IMR-90 (cell line): ENCODE data around the gene TMEFF1. TPM values are rescaled to one million over a fixed set of nuclear protein-coding genes. Genes with fewer than 3 reads are reported as not detected.

ENCODE experiments used
- ATAC-seq: fragments of 200-7000 bp; cut with Tn5 transposase; 2 replicates; pipeline ENCODE4 v1.9.1; 2020; ENCODE audit warnings: low read depth, mild to moderate bottlenecking, moderate library complexity
- BruUV-seq: library from RNA; stranded (reverse); fragments of 400-500 nt; replicated peaks from 2 replicates; lab custom pipeline; 2021; lab: Mats Ljungman, UMichigan
- CTCF ChIA-PET: fragments of 300-600 bp; formaldehyde crosslinking; extraction: SDS; loops from one replicate; lab custom pipeline; 2021; ENCODE audit warnings: antibody characterized with exemption; lab: Yijun Ruan, JAX
- POLR2A ChIA-PET: fragments of 300-600 bp; sonication (Branson Sonifier 250); formaldehyde crosslinking; loops from one replicate; lab custom pipeline; 2022; ENCODE audit warnings: antibody characterized with exemption; ENCODE audit not compliant: unreplicated experiment; lab: Charles Lee
- DNase-seq: peaks from one replicate; pipeline ENCODE4 v3.0.0; 2013
- H2AFZ ChIP-seq: replicated peaks from 2 replicates; pipeline ENCODE3; 2013; ENCODE audit warnings: low read length, mild to moderate bottlenecking; ENCODE audit not compliant: poor library complexity
- H2AK5ac ChIP-seq: 2 replicates; pipeline ENCODE4 v1.6.1; 2013; ENCODE audit warnings: low read depth, low read length, inconsistent platforms
- H2AK9ac ChIP-seq: replicated peaks from 2 replicates; pipeline ENCODE3; 2013; ENCODE audit warnings: mild to moderate bottlenecking, low read depth, low read length, moderate library complexity; ENCODE audit not compliant: poor library complexity
- H2BK120ac ChIP-seq: 2 replicates; pipeline ENCODE4 v1.6.1; 2013; ENCODE audit warnings: low read depth, low read length, inconsistent platforms
- H2BK15ac ChIP-seq: 3 replicates; pipeline ENCODE4 v1.6.1; 2013; ENCODE audit warnings: low read depth, low read length, inconsistent platforms
- H2BK20ac ChIP-seq: 2 replicates; pipeline ENCODE4 v1.6.1; 2013; ENCODE audit warnings: low read depth, mild to moderate bottlenecking, inconsistent platforms, low read length, moderate library complexity
- H2BK5ac ChIP-seq: 2 replicates; pipeline ENCODE4 v1.6.1; 2013; ENCODE audit warnings: mild to moderate bottlenecking, low read depth, low read length, inconsistent platforms; ENCODE audit not compliant: poor library complexity, severe bottlenecking
- H3K14ac ChIP-seq: replicated peaks from 2 replicates; pipeline ENCODE4 v1.6.1; 2013; ENCODE audit warnings: low read depth, low read length, inconsistent platforms
- H3K18ac ChIP-seq: 2 replicates; pipeline ENCODE4 v1.6.1; 2013; ENCODE audit warnings: low read depth, low read length, control low read depth
- H3K23ac ChIP-seq: 2 replicates; pipeline ENCODE4 v1.6.1; 2013; ENCODE audit warnings: low read depth, low read length, inconsistent platforms
- H3K27ac ChIP-seq: 2 replicates; pipeline ENCODE4 v1.5.1; 2013; ENCODE audit warnings: mild to moderate bottlenecking, control low read depth, low read length; ENCODE audit not compliant: insufficient read depth
- H3K27me3 ChIP-seq: 2 replicates; pipeline ENCODE4 v1.6.1; 2013; ENCODE audit warnings: low read length; ENCODE audit not compliant: control insufficient read depth, insufficient read depth
- H3K36me3 ChIP-seq: 2 replicates; pipeline ENCODE4 v1.6.1; 2013; ENCODE audit warnings: low read length, mixed read lengths; ENCODE audit not compliant: control insufficient read depth, insufficient read depth
- H3K4ac ChIP-seq: 2 replicates; pipeline ENCODE4 v1.6.1; 2013; ENCODE audit warnings: low read depth, low read length, inconsistent platforms
- H3K4me1 ChIP-seq: 2 replicates; pipeline ENCODE4 v1.6.1; 2013; ENCODE audit warnings: low read length, mixed read lengths; ENCODE audit not compliant: control insufficient read depth, insufficient read depth
- H3K4me2 ChIP-seq: 2 replicates; pipeline ENCODE4 v1.6.1; 2013; ENCODE audit warnings: low read depth, mild to moderate bottlenecking, control low read depth, low read length, moderate library complexity
- H3K4me3 ChIP-seq: 2 replicates; pipeline ENCODE4 v1.5.1; 2013; ENCODE audit warnings: low read depth, mild to moderate bottlenecking, control low read depth, low read length, moderate library complexity; ENCODE audit not compliant: insufficient read depth
- H3K56ac ChIP-seq: 2 replicates; pipeline ENCODE4 v1.6.1; 2013; ENCODE audit warnings: low read length, inconsistent platforms; ENCODE audit not compliant: insufficient read depth; ENCODE audit errors: extremely low read depth
- H3K79me1 ChIP-seq, 2 experiments: 2 replicates each; pipeline ENCODE4 v1.6.1; 2013; ENCODE audit warnings: low read length in 2 of 2, inconsistent platforms in 1 of 2, low read depth in 1 of 2
- H3K9ac ChIP-seq: 2 replicates; pipeline ENCODE4 v1.6.1; 2013; ENCODE audit warnings: low read depth, low read length, control low read depth
- H3K9me1 ChIP-seq: 2 replicates; pipeline ENCODE4 v1.6.1; 2013; ENCODE audit warnings: low read length, inconsistent platforms; ENCODE audit not compliant: insufficient read depth
- H3K9me3 ChIP-seq: 2 replicates; pipeline ENCODE4 v1.6.1; 2013; ENCODE audit warnings: low read length; ENCODE audit not compliant: control insufficient read depth, insufficient read depth
- H4K20me1 ChIP-seq: 2 replicates; pipeline ENCODE4 v1.6.1; 2013; ENCODE audit warnings: low read length, inconsistent platforms; ENCODE audit not compliant: insufficient read depth
- H4K5ac ChIP-seq: 2 replicates; pipeline ENCODE4 v1.6.1; 2013; ENCODE audit warnings: mild to moderate bottlenecking, low read depth, low read length, control low read depth
- H4K8ac ChIP-seq, 2 experiments: 2 replicates each; pipeline ENCODE4 v1.6.1; 2013; ENCODE audit warnings: low read depth in 2 of 2, low read length in 2 of 2, control low read depth in 1 of 2, inconsistent platforms in 1 of 2
- H4K91ac ChIP-seq: 2 replicates; pipeline ENCODE4 v1.6.1; 2013; ENCODE audit warnings: low read depth, low read length, inconsistent platforms; ENCODE audit not compliant: insufficient read depth
- BHLHE40 ChIP-seq: fragments of 150-350 bp; IDR thresholded peaks from 2 replicates; pipeline ENCODE4 v1.6.1; 2016; ENCODE audit warnings: mild to moderate bottlenecking, low read depth, low read length
- CEBPB ChIP-seq: IDR thresholded peaks from 2 replicates; pipeline ENCODE4 v1.6.1; 2012; ENCODE audit warnings: low read depth, low read length, improper control_type of control experiment
- CHD1 ChIP-seq: IDR thresholded peaks from 2 replicates; pipeline ENCODE4 v1.6.1; 2012; ENCODE audit warnings: low read depth, low read length, improper control_type of control experiment
- CTCF ChIP-seq: conservative IDR thresholded peaks from 2 replicates; pipeline ENCODE4 v1.5.1; 2012; ENCODE audit warnings: mild to moderate bottlenecking, low read depth, low read length, improper control_type of control experiment
- MAZ ChIP-seq: IDR thresholded peaks from 2 replicates; pipeline ENCODE4 v1.6.1; 2012; ENCODE audit warnings: low read depth, mild to moderate bottlenecking, low read length, improper control_type of control experiment, moderate library complexity, borderline replicate concordance
- RCOR1 ChIP-seq: IDR thresholded peaks from 2 replicates; pipeline ENCODE4 v1.6.1; 2012; ENCODE audit warnings: mild to moderate bottlenecking, low read length, improper control_type of control experiment; ENCODE audit not compliant: insufficient replicate concordance
- RFX5 ChIP-seq: IDR thresholded peaks from 2 replicates; pipeline ENCODE4 v1.8.0; 2012; ENCODE audit warnings: low read depth, mild to moderate bottlenecking, low read length, moderate library complexity
- WGBS, 2 experiments: methylation state at CpG; one replicate each; pipeline versions ENCODE4 v1.1.5 to v1.1.7; 2013; ENCODE audit warnings: missing lambda C conversion rate in 2 of 2; ENCODE audit not compliant: insufficient read length in 1 of 2; ENCODE audit errors: extremely low coverage in 2 of 2; 5-methylcytosine and 5-hydroxymethylcytosine counted together
- dilution Hi-C: fragments of 300-500 bp; cut with HindIII; formaldehyde crosslinking; loops from one replicate; pipeline ENCODE4 v1.14.3; 2018; ENCODE audit warnings: low sequenced_read_pairs; ENCODE audit not compliant: unreplicated experiment
- in situ Hi-C: fragments of 300-500 bp; cut with MboI; formaldehyde crosslinking; loops from 3 replicates; pipeline ENCODE4 v1.14.3; 2019; ENCODE audit warnings: low sequenced_read_pairs, inconsistent platforms, mixed read lengths
- intact Hi-C: fragments of 100-400 bp; cut with micrococcal nuclease; formaldehyde crosslinking; loops from 2 replicates; pipeline ENCODE4 v1.10.0; 2022
- polyA plus RNA-seq, 3 experiments: library from polyadenylated mRNA; depleted of rRNA; stranded (reverse); fragments of >200 nt; gene quantifications; 2 replicates each; pipeline ENCODE4 v1.2.3, GENCODE V29; 2012; ENCODE audit warnings: low replicate concordance in 1 of 3
- total RNA-seq: library from RNA; depleted of rRNA; stranded (reverse); fragments of >200 nt; gene quantifications from 2 replicates; pipeline ENCODE4 v1.2.3, GENCODE V29; 2012
- TF ChIP-seq, protein P1 (sequence below): fragments of 150-350 bp; IDR thresholded peaks from 2 replicates; pipeline ENCODE4 v1.6.1; 2017; ENCODE audit warnings: mild to moderate bottlenecking, antibody characterized with exemption, low read length, low read depth
- TF ChIP-seq, protein P2 (sequence below): fragments of 150-350 bp; IDR thresholded peaks from 2 replicates; pipeline ENCODE4 v1.6.1; 2016; ENCODE audit warnings: low read depth, mild to moderate bottlenecking, low read length, moderate library complexity, borderline replicate concordance

TMEFF1 gene
- total and polyA plus RNA-seq, 2 of the 4 experiments (the other 2 are of a cell fraction) = 0.62 to 0.90 TPM

DNA sequence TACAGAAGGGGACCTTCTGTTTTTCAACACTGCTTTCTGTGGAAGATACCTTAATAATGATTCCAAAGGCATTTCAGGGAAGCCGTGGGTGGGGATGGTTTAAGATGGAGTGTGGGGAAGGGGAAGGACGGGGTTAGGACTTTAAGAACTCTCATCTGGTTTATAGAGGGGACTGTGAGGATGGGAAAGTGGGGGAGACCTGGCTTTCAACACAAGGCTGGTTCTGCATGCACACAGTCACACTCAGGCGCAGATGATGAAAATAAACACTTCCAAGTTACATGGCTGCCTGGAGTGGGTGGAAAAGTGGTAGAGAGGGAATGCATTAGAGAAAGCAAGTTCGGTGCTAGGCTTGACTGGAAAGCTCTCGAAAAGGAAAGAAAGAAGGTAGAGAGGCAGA lies 41.1 kb upstream of the TMEFF1 start:
- Histone ChIP-seq H4K20me1 (peaks cover 57% of the 10 kb centered on the region), H2AK9ac (no peak overlapping the region), H4K5ac (peak overlapping the region; percentile 1; the same call in 1 of the 2 replicates), H2BK5ac (peak overlapping the region; percentile 58), H3K4me1 (peaks cover 22% of the 10 kb centered on the region), H2AK5ac (peak overlapping the region; percentile 11; the same call in 1 of the 2 replicates), H3K18ac (no peak overlapping the region; the same call in 1 of the 2 replicates), H3K27me3 (no peaks in the 10 kb centered on the region), H2BK20ac (peak overlapping the region; percentile 16; the same call in 1 of the 2 replicates), H3K79me1 (peaks cover 5 to 58% of the 10 kb centered on the region in 2 experiments; a peak in 2 of 4 replicates), H3K9me1 (peaks cover 28% of the 10 kb centered on the region), H3K4me3 (no peak overlapping the region), H3K56ac (no peak overlapping the region), H2BK15ac (0 out of 3 replicates have a peak overlapping the region, but pooled peaks have one; percentile 12), H3K27ac (peak overlapping the region; percentile 42; the same call in 1 of the 2 replicates), H4K8ac (peak overlapping the region in 1 of 2 experiments; percentile 1; a peak in 2 of 4 replicates), H3K14ac (peak overlapping the region; percentile 46; the same call in 1 of the 2 replicates), H3K9me3 (no peaks in the 10 kb centered on the region), H3K9ac (no peak overlapping the region; the same call in 1 of the 2 replicates), H3K36me3 (peaks cover 6% of the 10 kb centered on the region; the same call in 1 of the 2 replicates), H3K4ac (peak overlapping the region; percentile 38), H3K23ac (peak overlapping the region; percentile 34), H4K91ac (no peak overlapping the region), H3K4me2 (peak overlapping the region; percentile 53), H2BK120ac (no peak overlapping the region), H2AFZ (no peak overlapping the region)
- TF ChIP-seq, protein P1, sequence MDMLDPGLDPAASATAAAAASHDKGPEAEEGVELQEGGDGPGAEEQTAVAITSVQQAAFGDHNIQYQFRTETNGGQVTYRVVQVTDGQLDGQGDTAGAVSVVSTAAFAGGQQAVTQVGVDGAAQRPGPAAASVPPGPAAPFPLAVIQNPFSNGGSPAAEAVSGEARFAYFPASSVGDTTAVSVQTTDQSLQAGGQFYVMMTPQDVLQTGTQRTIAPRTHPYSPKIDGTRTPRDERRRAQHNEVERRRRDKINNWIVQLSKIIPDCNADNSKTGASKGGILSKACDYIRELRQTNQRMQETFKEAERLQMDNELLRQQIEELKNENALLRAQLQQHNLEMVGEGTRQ = no peak
- TF ChIP-seq RFX5 (no peak), MAZ (no peak), CEBPB (no peak), CTCF (no peak), RCOR1 (no peak), BHLHE40 (no peak), CHD1 (no peak)
- TF ChIP-seq, protein P2, sequence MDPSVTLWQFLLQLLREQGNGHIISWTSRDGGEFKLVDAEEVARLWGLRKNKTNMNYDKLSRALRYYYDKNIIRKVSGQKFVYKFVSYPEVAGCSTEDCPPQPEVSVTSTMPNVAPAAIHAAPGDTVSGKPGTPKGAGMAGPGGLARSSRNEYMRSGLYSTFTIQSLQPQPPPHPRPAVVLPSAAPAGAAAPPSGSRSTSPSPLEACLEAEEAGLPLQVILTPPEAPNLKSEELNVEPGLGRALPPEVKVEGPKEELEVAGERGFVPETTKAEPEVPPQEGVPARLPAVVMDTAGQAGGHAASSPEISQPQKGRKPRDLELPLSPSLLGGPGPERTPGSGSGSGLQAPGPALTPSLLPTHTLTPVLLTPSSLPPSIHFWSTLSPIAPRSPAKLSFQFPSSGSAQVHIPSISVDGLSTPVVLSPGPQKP = no peak
- in situ Hi-C loops (loop anchor here (5.0 kb wide), 1 partner anchor 80 kb away; the partner anchor contains the start of gene TEX10), dilution Hi-C loops (no loop called here), intact Hi-C loops (no loop called here)
- BruUV-seq = no TSS peak
- ATAC-seq (no peak), DNase-seq (peak; percentile 35)
- CTCF ChIA-PET = no interaction called here
- WGBS, 2 experiments = no CpG with 5 or more reads among the region's 5 CpGs
- POLR2A ChIA-PET = no interaction called here
